Measurements from ENCODE around the gene FRMPD2.
"Not testable (repeated sequence)": the region's sequence is repeated elsewhere in the genome, so short reads cannot be mapped to it uniquely, and the experiment has no call there.

Gene FRMPD2

GRCh38 chr10:48245977-48246376 is 28.5 kb downstream of the FRMPD2 start:
- Mint-ChIP-seq H3K4me3 (no peak overlapping the region), H3K36me3 (ENCODE audit: insufficient read depth) (no peaks in the 10 kb centered on the region), H3K4me1 (no peaks in the 10 kb centered on the region), H3K27ac (ENCODE audit: low read depth) (no peak overlapping the region), H3K27me3 (peaks cover 3% of the 10 kb centered on the region), H3K9me3 (no peaks in the 10 kb centered on the region)
- ATAC-seq (replicated peaks; ENCODE audit: extremely low read depth, poor library complexity, severe bottlenecking) = no peak
- DNase-seq (ENCODE audit: low spot score in 2 of 2) = no peak

GRCh38 chr10:48243921-48244320 is 30.6 kb downstream of the FRMPD2 start:
- H3K4me1 Mint-ChIP-seq; H3K27ac Mint-ChIP-seq (ENCODE audit: low read depth): not testable (repeated sequence)

DNA sequence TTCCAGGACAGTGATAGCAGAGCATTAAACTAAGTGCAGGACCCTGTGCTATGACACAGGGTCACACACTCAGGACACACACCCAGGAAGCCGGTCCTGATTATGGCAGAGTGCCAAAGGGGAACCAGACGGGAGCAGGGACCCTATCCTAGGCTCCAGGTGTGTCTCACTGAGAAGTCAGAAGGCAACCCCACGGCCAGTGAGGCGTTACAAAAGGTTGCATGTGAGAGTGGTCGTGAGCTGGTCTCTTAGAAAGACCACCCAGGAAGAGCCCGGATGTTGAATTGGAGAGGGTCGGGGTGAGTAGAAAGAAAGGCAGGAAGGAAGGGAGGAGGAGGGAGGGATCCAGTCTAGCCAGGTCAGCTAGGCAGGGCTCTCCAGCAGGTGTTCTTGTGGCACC is 31.0 kb downstream of the FRMPD2 start:
- no peak overlapping the region for H3K27ac Mint-ChIP-seq (ENCODE audit: low read depth)
- H3K27me3 Mint-ChIP-seq = no peaks in the 10 kb centered on the region
- no peak for ATAC-seq (replicated peaks; ENCODE audit: extremely low read depth, poor library complexity, severe bottlenecking)
- H3K9me3 Mint-ChIP-seq = no peaks in the 10 kb centered on the region
- no peak overlapping the region for H3K4me3 Mint-ChIP-seq
- no peak for DNase-seq (ENCODE audit: low spot score in 2 of 2)
- H3K4me1 Mint-ChIP-seq = no peaks in the 10 kb centered on the region
- no peaks in the 10 kb centered on the region for H3K36me3 Mint-ChIP-seq (ENCODE audit: insufficient read depth)

More at GRCh38 chr10:48243921-48244320, 30.6 kb downstream of the FRMPD2 start:
- ATAC-seq (replicated peaks; ENCODE audit: extremely low read depth, poor library complexity, severe bottlenecking); H3K9me3 Mint-ChIP-seq; H3K27me3 Mint-ChIP-seq; H3K4me3 Mint-ChIP-seq; DNase-seq (ENCODE audit: low spot score in 2 of 2); H3K36me3 Mint-ChIP-seq (ENCODE audit: insufficient read depth): not testable (repeated sequence)

DNA sequence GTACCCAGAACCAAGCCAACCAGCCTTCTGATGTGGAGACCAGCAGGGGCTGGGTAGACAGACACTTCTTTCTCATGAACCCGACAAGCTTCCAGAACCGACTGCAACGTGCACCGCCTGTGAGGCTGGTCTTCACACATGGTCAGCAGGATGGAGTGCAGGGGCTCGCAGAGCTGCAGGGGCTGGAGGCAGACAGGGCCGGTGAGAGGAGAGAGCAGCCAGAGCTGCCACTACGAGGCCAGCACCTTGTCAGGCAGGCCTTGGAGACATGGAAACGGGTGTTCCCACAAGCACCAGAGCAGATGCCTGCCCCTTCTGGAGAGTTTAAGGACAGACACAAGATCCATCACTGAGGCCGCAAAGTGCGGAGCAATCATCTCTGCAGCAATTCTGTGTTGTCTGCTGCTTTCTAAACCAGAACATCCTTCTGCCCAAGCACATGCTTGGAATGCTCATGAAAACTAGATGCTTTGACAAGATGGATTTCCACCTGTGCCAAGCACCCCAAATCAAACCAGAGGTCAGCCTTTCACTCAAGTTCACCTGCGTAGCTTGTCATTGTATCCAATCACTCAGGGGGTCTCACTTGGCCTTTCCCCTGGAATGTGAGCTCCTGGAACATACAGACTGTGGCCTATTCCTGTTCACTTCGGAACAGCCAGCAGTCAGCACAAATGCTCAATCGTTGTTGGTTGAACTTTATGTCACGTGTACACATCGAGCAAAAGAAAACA is 32.2 kb downstream of the FRMPD2 start:
- Mint-ChIP-seq H3K4me3 (no peak overlapping the region), H3K27me3 (no peaks in the 10 kb centered on the region), H3K4me1 (no peaks in the 10 kb centered on the region), H3K36me3 (ENCODE audit: insufficient read depth) (no peaks in the 10 kb centered on the region), H3K27ac (ENCODE audit: low read depth) (no peak overlapping the region), H3K9me3 (no peaks in the 10 kb centered on the region)
- DNase-seq (ENCODE audit: low spot score in 2 of 2) = no peak
- no peak for ATAC-seq (replicated peaks; ENCODE audit: extremely low read depth, poor library complexity, severe bottlenecking)

GRCh38 chr10:48241332-48241731 is 33.2 kb downstream of the FRMPD2 start:
- ATAC-seq (replicated peaks; ENCODE audit: extremely low read depth, poor library complexity, severe bottlenecking) (no peak), DNase-seq (ENCODE audit: low spot score in 2 of 2) (no peak)
- H3K4me3 Mint-ChIP-seq = no peak overlapping the region
- H3K4me1 Mint-ChIP-seq = no peaks in the 10 kb centered on the region
- no peak overlapping the region for H3K27ac Mint-ChIP-seq (ENCODE audit: low read depth)
- H3K9me3 Mint-ChIP-seq = no peaks in the 10 kb centered on the region
- H3K27me3 Mint-ChIP-seq = peaks cover under 1% of the 10 kb centered on the region
- no peaks in the 10 kb centered on the region for H3K36me3 Mint-ChIP-seq (ENCODE audit: insufficient read depth)

GRCh38 chr10:48240196-48240595 is 34.3 kb downstream of the FRMPD2 start:
- Mint-ChIP-seq H3K9me3 (no peaks in the 10 kb centered on the region), H3K4me3 (no peak overlapping the region), H3K36me3 (ENCODE audit: insufficient read depth) (no peaks in the 10 kb centered on the region), H3K27ac (ENCODE audit: low read depth) (no peak overlapping the region), H3K4me1 (no peaks in the 10 kb centered on the region), H3K27me3 (peaks cover 11% of the 10 kb centered on the region)
- ATAC-seq (replicated peaks; ENCODE audit: extremely low read depth, poor library complexity, severe bottlenecking) (no peak), DNase-seq (ENCODE audit: low spot score in 2 of 2) (no peak)

DNA sequence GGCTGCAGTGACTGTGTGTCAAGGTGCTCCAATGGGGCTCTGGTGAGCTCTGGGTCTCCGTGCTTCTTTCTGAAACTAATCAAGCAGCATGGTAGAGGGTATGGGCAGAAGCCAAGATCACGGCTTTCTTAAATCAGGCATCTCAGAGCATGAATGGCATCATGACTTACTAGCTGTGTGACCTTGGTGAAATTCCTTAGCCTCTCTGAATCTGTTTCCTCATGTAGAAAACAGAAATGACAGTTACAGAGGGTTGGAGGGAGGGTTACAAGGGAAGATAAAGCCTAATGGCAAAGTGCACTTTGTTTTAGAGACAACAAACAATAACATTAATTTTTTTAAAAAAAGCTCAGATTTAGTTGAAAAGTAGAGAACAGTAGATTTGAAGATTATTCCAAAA is 34.9 kb downstream of the FRMPD2 start:
- DNase-seq (ENCODE audit: low spot score in 2 of 2) (no peak), ATAC-seq (replicated peaks; ENCODE audit: extremely low read depth, poor library complexity, severe bottlenecking) (no peak)
- peaks cover 15% of the 10 kb centered on the region for H3K27me3 Mint-ChIP-seq
- no peaks in the 10 kb centered on the region for H3K4me1 Mint-ChIP-seq
- H3K4me3 Mint-ChIP-seq = no peak overlapping the region
- no peak overlapping the region for H3K27ac Mint-ChIP-seq (ENCODE audit: low read depth)
- no peaks in the 10 kb centered on the region for H3K9me3 Mint-ChIP-seq
- H3K36me3 Mint-ChIP-seq (ENCODE audit: insufficient read depth) = no peaks in the 10 kb centered on the region

DNA sequence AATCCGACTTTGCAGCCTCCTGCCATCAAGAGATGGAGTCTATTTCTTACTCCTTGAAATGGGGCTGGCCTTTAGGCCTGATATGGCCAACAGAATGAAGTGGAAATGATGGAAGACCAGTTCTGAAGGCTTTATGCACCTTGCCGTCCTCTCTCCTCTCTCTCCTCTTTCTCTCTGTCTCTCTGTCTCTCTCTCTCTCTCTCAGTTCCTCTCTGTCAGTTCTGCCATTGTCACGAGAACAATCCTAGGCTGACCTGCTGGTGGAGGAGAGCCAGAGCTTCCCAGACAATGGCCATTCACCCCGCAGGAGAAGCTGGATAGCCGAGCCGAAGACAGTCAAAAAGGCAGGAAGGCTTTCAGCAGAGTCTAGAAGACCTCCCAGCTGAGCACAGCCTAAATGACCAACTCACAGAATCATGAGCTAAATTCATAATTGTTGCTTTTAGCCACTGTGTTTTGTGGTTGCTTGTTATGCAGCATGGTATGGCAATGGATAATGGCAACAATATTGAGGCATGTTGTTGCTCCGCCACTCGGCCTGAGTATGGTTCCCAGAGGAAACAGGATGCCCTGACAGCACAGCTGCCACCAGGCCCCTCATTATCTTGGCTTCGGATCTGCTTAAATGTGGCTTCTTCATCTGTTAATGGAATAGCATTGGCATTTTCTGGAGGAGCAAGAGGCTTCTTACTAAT is 35.5 kb downstream of the FRMPD2 start:
- Mint-ChIP-seq H3K27me3 (peaks cover 15% of the 10 kb centered on the region), H3K4me3 (no peak overlapping the region), H3K36me3 (ENCODE audit: insufficient read depth) (no peaks in the 10 kb centered on the region), H3K4me1 (no peaks in the 10 kb centered on the region), H3K27ac (ENCODE audit: low read depth) (no peak overlapping the region), H3K9me3 (no peaks in the 10 kb centered on the region)
- no peak for DNase-seq (ENCODE audit: low spot score in 2 of 2)
- no peak for ATAC-seq (replicated peaks; ENCODE audit: extremely low read depth, poor library complexity, severe bottlenecking)

GRCh38 chr10:48237259-48238250 is 36.9 kb downstream of the FRMPD2 start:
- H3K4me1 Mint-ChIP-seq = no peaks in the 10 kb centered on the region

DNA sequence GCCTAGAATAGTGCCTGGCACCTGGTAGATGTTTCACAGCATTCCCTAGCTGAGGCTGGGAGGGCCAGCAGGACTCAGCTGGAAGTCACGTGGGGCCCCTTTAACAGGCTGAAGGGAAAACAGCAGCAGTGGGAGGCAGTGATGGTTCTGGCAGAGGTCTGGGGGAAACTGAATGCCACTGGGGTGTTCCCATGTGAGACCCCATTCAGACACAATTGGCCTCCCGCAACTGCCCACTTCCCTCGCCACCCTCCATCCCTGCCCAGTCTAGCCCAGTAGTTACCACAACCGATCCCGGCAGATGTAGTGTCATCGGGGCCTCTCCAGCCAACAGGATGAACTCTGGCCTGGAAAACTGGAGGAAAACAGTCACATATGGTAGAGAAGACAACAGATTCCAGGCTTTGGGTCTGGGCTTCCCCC is 38.3 kb downstream of the FRMPD2 start:
- ATAC-seq (replicated peaks; ENCODE audit: extremely low read depth, poor library complexity, severe bottlenecking) (no peak), DNase-seq (ENCODE audit: low spot score in 2 of 2) (no peak)
- H3K4me1 Mint-ChIP-seq = no peaks in the 10 kb centered on the region
- peaks cover 25% of the 10 kb centered on the region for H3K27me3 Mint-ChIP-seq
- no peak overlapping the region for H3K27ac Mint-ChIP-seq (ENCODE audit: low read depth)
- H3K9me3 Mint-ChIP-seq = no peaks in the 10 kb centered on the region
- no peaks in the 10 kb centered on the region for H3K36me3 Mint-ChIP-seq (ENCODE audit: insufficient read depth)
- no peak overlapping the region for H3K4me3 Mint-ChIP-seq

More at GRCh38 chr10:48237259-48238250, 36.9 kb downstream of the FRMPD2 start:
- Mint-ChIP-seq H3K27me3 (peaks cover 24% of the 10 kb centered on the region), H3K27ac (ENCODE audit: low read depth) (no peak overlapping the region), H3K36me3 (ENCODE audit: insufficient read depth) (no peaks in the 10 kb centered on the region), H3K4me3 (no peak overlapping the region), H3K9me3 (no peaks in the 10 kb centered on the region)
- ATAC-seq (replicated peaks; ENCODE audit: extremely low read depth, poor library complexity, severe bottlenecking) (no peak), DNase-seq (ENCODE audit: low spot score in 2 of 2) (no peak)

DNA sequence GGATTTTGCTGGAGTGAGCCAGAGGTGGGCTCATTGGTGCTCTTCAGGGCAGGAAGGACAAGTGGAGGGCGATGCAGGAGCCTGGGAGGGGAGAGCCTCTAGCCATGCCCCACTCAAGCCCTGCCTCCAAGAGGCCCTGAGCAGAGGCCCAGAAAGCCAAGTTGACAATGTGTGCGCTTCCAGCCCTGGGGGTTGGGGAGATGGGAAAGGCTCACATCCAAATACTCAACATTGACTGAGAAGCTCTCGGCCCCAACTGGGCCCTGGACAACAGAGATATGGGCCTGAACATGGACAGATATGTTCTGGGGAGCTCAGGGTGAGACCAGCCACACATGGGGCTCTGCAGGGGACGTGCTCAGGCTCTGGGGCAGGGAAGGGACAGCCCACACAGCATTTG is 39.0 kb downstream of the FRMPD2 start:
- Mint-ChIP-seq H3K27me3 (peaks cover 25% of the 10 kb centered on the region), H3K27ac (ENCODE audit: low read depth) (no peak overlapping the region), H3K4me3 (no peak overlapping the region), H3K36me3 (ENCODE audit: insufficient read depth) (no peaks in the 10 kb centered on the region), H3K9me3 (no peaks in the 10 kb centered on the region), H3K4me1 (no peaks in the 10 kb centered on the region)
- DNase-seq (ENCODE audit: low spot score in 2 of 2) = no peak
- ATAC-seq (replicated peaks; ENCODE audit: extremely low read depth, poor library complexity, severe bottlenecking) = no peak

DNA sequence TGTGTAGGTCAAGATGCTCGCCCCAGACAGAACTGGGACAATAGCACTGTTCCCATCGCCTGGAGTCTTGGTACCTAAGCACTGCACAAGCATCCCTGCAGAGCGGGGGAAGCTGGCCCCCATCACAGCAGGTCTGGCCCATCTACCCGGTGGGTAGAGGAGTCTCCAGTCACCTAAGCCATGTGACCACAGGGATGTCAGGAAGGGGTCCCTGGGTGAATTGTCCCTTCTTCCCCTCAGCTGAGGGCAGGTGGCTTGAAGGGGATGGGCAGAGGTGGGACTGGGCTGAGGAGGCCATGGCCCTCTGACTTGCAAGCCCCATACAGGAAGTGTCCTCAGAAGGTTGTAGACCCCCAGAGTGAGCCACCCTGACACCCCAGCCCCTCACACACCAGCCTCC is 39.7 kb downstream of the FRMPD2 start:
- H3K27me3 Mint-ChIP-seq = peaks cover 25% of the 10 kb centered on the region
- no peak for ATAC-seq (replicated peaks; ENCODE audit: extremely low read depth, poor library complexity, severe bottlenecking)
- no peaks in the 10 kb centered on the region for H3K9me3 Mint-ChIP-seq

More for the DNA sequence above, 39.7 kb downstream of the FRMPD2 start:
- Mint-ChIP-seq H3K4me3 (no peak overlapping the region), H3K4me1 (no peaks in the 10 kb centered on the region), H3K36me3 (ENCODE audit: insufficient read depth) (no peaks in the 10 kb centered on the region), H3K27ac (ENCODE audit: low read depth) (no peak overlapping the region)
- no peak for DNase-seq (ENCODE audit: low spot score in 2 of 2)

All from central memory CD8-positive, alpha-beta T cell (primary cell).